ENCODE measurements around the gene DNHD1.
"Not testable (repeated sequence)": the region's sequence is repeated elsewhere in the genome, so short reads cannot be mapped to it uniquely, and the experiment has no call there.

The DNHD1 gene

GRCh38 chr11:6481012-6481923 lies 15.8 kb upstream of the DNHD1 start, which contains the start of the genes ARFIP2 and TIMM10B:
Gene ARFIP2, minus strand, starts transcription at chr11:6481331. Its CDS starts 910 bp downstream, at chr11:6480421.
Gene TIMM10B, plus strand, starts transcription at chr11:6481501. Its CDS starts 16 bp downstream, at chr11:6481517.
- DNase-seq (ENCODE audit: low spot score) = peak; percentile 99

- no peak for DNase-seq (ENCODE audit: low spot score)
Measured at GRCh38 chr11:6481924-6482275, 15.2 kb upstream of the DNHD1 start.

- DNase-seq (ENCODE audit: low spot score) = no peak
Measured at GRCh38 chr11:6482441-6482840, 14.6 kb upstream of the DNHD1 start.

GRCh38 chr11:6483015-6483414 lies 14.1 kb upstream of the DNHD1 start:
- DNase-seq (ENCODE audit: low spot score) = no peak

- DNase-seq (ENCODE audit: low spot score) = no peak
Measured at GRCh38 chr11:6485661-6486060, 11.4 kb upstream of the DNHD1 start.

GRCh38 chr11:6486256-6486655 lies 10.8 kb upstream of the DNHD1 start:
- no peak for DNase-seq (ENCODE audit: low spot score)

GRCh38 chr11:6486938-6487337 lies 10.1 kb upstream of the DNHD1 start:
- DNase-seq (ENCODE audit: low spot score) = no peak

- DNase-seq (ENCODE audit: low spot score) = no peak
Measured at GRCh38 chr11:6488342-6488741, 8.7 kb upstream of the DNHD1 start.

- DNase-seq (ENCODE audit: low spot score) = no peak
Measured at GRCh38 chr11:6488821-6489220, 8.3 kb upstream of the DNHD1 start.

GRCh38 chr11:6489306-6489705 lies 7.8 kb upstream of the DNHD1 start:
- DNase-seq (ENCODE audit: low spot score) = no peak

- DNase-seq (ENCODE audit: low spot score) = peak; percentile 55
Measured at GRCh38 chr11:6498121-6498520, 1.0 kb downstream of the DNHD1 start.

- DNase-seq (ENCODE audit: low spot score) = no peak
Measured at GRCh38 chr11:6498544-6498943, 1.5 kb downstream of the DNHD1 start.

GRCh38 chr11:6502382-6502781 lies 5.3 kb downstream of the DNHD1 start:
- DNase-seq (ENCODE audit: low spot score) = no peak

GRCh38 chr11:6504166-6504565 lies 7.1 kb downstream of the DNHD1 start:
- DNase-seq (ENCODE audit: low spot score) = no peak

GRCh38 chr11:6505577-6506240 lies 8.6 kb downstream of the DNHD1 start:
- peak; percentile 66 for DNase-seq (ENCODE audit: low spot score)

GRCh38 chr11:6516865-6517264 lies 19.8 kb downstream of the DNHD1 start:
- DNase-seq (ENCODE audit: low spot score) = no peak

GRCh38 chr11:6520265-6520664 lies 23.2 kb downstream of the DNHD1 start:
- no peak for DNase-seq (ENCODE audit: low spot score)

- DNase-seq (ENCODE audit: low spot score) = not testable (repeated sequence)
Measured at GRCh38 chr11:6521946-6522345, 24.9 kb downstream of the DNHD1 start.

GRCh38 chr11:6523253-6523652 lies 26.2 kb downstream of the DNHD1 start:
- DNase-seq (ENCODE audit: low spot score) = peak; percentile 22

- DNase-seq (ENCODE audit: low spot score) = no peak
Measured at GRCh38 chr11:6526411-6527135, 29.5 kb downstream of the DNHD1 start.

- no peak for DNase-seq (ENCODE audit: low spot score)
Measured at GRCh38 chr11:6529266-6529665, 32.2 kb downstream of the DNHD1 start.

GRCh38 chr11:6530848-6531247 lies 33.8 kb downstream of the DNHD1 start:
- DNase-seq (ENCODE audit: low spot score) = no peak
